ENCODE data around the gene STARD9. TPM values are rescaled to one million over a fixed set of nuclear protein-coding genes. Genes with fewer than 3 reads are reported as not detected.

Gene STARD9
- total RNA-seq, 1 experiment from 2014 or later, result 5.0 TPM

DNA sequence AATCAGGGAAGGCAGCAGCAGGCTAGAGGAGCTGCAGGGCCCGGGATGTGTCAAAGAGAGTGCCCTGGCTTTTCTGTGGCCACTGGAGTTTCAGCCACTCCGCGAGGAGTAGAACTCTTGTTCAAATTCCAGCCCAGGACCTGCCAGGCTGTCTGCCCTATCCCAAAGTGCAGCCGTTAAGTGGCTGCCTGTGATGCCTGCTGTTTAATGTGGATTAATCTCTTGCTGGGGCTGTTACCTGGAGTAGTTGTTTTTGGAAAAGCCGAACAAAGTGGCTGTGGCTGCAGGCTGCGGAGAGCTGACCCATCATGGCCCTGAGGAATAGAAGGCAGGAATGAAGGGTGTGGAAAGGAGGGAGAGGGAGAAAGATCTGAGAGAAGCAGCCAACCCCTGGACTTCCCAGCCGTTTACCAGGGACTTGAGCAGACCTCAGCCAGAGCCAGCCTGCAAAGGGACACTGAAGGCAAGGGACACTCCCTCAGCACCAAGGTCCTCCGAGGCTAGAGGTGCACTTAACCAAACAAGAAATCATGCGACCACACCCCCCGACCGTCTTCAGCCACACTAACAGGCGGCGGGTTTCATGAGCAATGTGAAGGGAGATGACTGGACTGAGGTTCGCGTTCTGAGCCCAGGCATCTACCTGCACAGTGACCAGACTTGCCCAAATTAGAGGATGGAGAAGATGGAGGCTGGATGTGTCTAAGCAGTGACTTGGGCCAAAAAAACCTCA, 156.9 kb downstream of the STARD9 start:
- peaks cover 6 to 10% of the 10 kb centered on the region in 2 experiments; a peak in 3 of 4 replicates for H3K4me1 ChIP-seq (ENCODE audit: control insufficient read depth in 1 of 2, insufficient read depth in 2 of 2, low read length in 2 of 2)
- peaks cover 7% of the 10 kb centered on the region; the same call in 1 of the 2 replicates for H3K79me2 ChIP-seq (ENCODE audit: insufficient read depth, low read length)
- ChIA-PET CTCF (no interaction called here), POLR2A (no interaction called here), RAD21 (ENCODE audit: low non-redundant PET in 1 of 2, low total read pairs in 2 of 2, uncharacterized antibody in 2 of 2, unreplicated experiment in 2 of 2) (no interaction called here)
- H3K27ac ChIP-seq (ENCODE audit: low read depth, low read length), result no peak overlapping the region
- DNase-seq (ENCODE audit: low read depth, low spot score) (no peak), ATAC-seq (no peak)
- H2AFZ ChIP-seq (ENCODE audit: low read depth, low read length, poor library complexity, severe bottlenecking), result no peak overlapping the region
- H3K36me3 ChIP-seq (ENCODE audit: control insufficient read depth in 1 of 2, insufficient read depth in 2 of 2, low read length in 2 of 2), result peaks cover 29 to 39% of the 10 kb centered on the region in 2 experiments
- no peak for TF ChIP-seq RAD21 (IDR thresholded peaks at IDR 0.05; ENCODE audit: low read depth)
- TF ChIP-seq, protein P1, sequence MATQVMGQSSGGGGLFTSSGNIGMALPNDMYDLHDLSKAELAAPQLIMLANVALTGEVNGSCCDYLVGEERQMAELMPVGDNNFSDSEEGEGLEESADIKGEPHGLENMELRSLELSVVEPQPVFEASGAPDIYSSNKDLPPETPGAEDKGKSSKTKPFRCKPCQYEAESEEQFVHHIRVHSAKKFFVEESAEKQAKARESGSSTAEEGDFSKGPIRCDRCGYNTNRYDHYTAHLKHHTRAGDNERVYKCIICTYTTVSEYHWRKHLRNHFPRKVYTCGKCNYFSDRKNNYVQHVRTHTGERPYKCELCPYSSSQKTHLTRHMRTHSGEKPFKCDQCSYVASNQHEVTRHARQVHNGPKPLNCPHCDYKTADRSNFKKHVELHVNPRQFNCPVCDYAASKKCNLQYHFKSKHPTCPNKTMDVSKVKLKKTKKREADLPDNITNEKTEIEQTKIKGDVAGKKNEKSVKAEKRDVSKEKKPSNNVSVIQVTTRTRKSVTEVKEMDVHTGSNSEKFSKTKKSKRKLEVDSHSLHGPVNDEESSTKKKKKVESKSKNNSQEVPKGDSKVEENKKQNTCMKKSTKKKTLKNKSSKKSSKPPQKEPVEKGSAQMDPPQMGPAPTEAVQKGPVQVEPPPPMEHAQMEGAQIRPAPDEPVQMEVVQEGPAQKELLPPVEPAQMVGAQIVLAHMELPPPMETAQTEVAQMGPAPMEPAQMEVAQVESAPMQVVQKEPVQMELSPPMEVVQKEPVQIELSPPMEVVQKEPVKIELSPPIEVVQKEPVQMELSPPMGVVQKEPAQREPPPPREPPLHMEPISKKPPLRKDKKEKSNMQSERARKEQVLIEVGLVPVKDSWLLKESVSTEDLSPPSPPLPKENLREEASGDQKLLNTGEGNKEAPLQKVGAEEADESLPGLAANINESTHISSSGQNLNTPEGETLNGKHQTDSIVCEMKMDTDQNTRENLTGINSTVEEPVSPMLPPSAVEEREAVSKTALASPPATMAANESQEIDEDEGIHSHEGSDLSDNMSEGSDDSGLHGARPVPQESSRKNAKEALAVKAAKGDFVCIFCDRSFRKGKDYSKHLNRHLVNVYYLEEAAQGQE (IDR thresholded peaks at IDR 0.05; ENCODE audit: low read depth), result no peak
- TF ChIP-seq, protein P2, sequence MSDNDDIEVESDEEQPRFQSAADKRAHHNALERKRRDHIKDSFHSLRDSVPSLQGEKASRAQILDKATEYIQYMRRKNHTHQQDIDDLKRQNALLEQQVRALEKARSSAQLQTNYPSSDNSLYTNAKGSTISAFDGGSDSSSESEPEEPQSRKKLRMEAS (IDR thresholded peaks at IDR 0.05), result no peak
- no peak for TF ChIP-seq TCF7L2 (IDR thresholded peaks at IDR 0.05; ENCODE audit: borderline replicate concordance, extremely low read depth, insufficient read depth, insufficient read length)
- TF ChIP-seq, protein P3, sequence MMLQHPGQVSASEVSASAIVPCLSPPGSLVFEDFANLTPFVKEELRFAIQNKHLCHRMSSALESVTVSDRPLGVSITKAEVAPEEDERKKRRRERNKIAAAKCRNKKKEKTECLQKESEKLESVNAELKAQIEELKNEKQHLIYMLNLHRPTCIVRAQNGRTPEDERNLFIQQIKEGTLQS (IDR thresholded peaks at IDR 0.05), result no peak
- no peak for TF ChIP-seq EGR1 (IDR thresholded peaks at IDR 0.05; ENCODE audit: low read depth)
- no peak for TF ChIP-seq ZNF274 (IDR thresholded peaks at IDR 0.05; ENCODE audit: low read depth, low read length)
- no peak for TF ChIP-seq JUND (IDR thresholded peaks at IDR 0.05)
- TF ChIP-seq ELF1 (IDR thresholded peaks at IDR 0.05; ENCODE audit: borderline replicate concordance, low read depth), result no peak
- no peak for TF ChIP-seq SP1 (IDR thresholded peaks at IDR 0.05; ENCODE audit: low read depth)
- TF ChIP-seq POLR2AphosphoS5 (IDR thresholded peaks at IDR 0.05; ENCODE audit: low read depth, low read length), result no peak
- no peak for TF ChIP-seq EZH2phosphoT487 (IDR thresholded peaks at IDR 0.05; ENCODE audit: borderline replicate concordance)
- TF ChIP-seq FOSL1 (IDR thresholded peaks at IDR 0.05; ENCODE audit: low read depth), result no peak
- TF ChIP-seq YY1 (IDR thresholded peaks at IDR 0.05; ENCODE audit: extremely low read depth, insufficient replicate concordance, low read depth, low read length), result no peak
- no peak for TF ChIP-seq ZFX (IDR thresholded peaks at IDR 0.05)
- TF ChIP-seq CBX3 (IDR thresholded peaks at IDR 0.05; ENCODE audit: low read depth), result no peak
- TF ChIP-seq SRF (IDR thresholded peaks at IDR 0.05; ENCODE audit: low read depth), result no peak
- no peaks in the 10 kb centered on the region for H3K27me3 ChIP-seq (ENCODE audit: insufficient read depth, low read length)
- H3K4me2 ChIP-seq (ENCODE audit: low read length), result no peak overlapping the region
- intact Hi-C loops (cut with micrococcal nuclease), result loop anchor here (10.0 kb wide), 1 partner anchor 553 kb away; no protein-coding TSS in a partner anchor
- BruUV-seq (replicated peaks), result no TSS peak
- no peaks in the 10 kb centered on the region for H3K9me3 ChIP-seq (ENCODE audit: control insufficient read depth in 1 of 2, insufficient read depth in 1 of 2, low read depth in 1 of 2, low read length in 2 of 2)
- H3K9me2 ChIP-seq (ENCODE audit: insufficient read depth), result no peaks in the 10 kb centered on the region
- H3K4me3 ChIP-seq (replicated peaks in 1 of 2; ENCODE audit: low read depth in 1 of 2, low read length in 2 of 2), result no peak overlapping the region
- H4K20me1 ChIP-seq (ENCODE audit: insufficient read depth), result no peaks in the 10 kb centered on the region
- no peak overlapping the region for H3K9ac ChIP-seq (ENCODE audit: low read length)
